ENCODE results near the gene CISH.

The CISH gene

GRCh38 chr3:50568947-50569749, 42.4 kb downstream of the CISH start, which contains the start of gene HEMK1:
TSS of gene HEMK1 (plus strand) at chr3:50569522. CDS start at chr3:50571105, 1,583 bp downstream.
- H3K9ac ChIP-seq (ENCODE audit: low read length): peak within 1 kb of the TSS; percentile 84
- peak within 1 kb of the TSS; percentile 68; the same call in 1 of the 2 replicates for H3K27ac ChIP-seq (ENCODE audit: low read depth, low read length)
- H3K9me3 ChIP-seq (ENCODE audit: control insufficient read depth, insufficient read depth, low read depth, low read length): no peaks in the 10 kb centered on the region
- peaks cover 7% of the 10 kb centered on the region; the same call in 1 of the 2 replicates for H3K4me1 ChIP-seq (ENCODE audit: control insufficient read depth, insufficient read depth, low read length)
- peaks cover 13% of the 10 kb centered on the region for H3K27me3 ChIP-seq (ENCODE audit: control insufficient read depth, insufficient read depth, low read length)
- H3K4me3 ChIP-seq (ENCODE audit: low read depth, low read length): peak within 1 kb of the TSS; percentile 97
- peaks cover 7% of the 10 kb centered on the region; the same call in 1 of the 2 replicates for H3K36me3 ChIP-seq (ENCODE audit: control insufficient read depth, insufficient read depth, low read length)

- H3K27ac ChIP-seq (ENCODE audit: low read depth, low read length): no peak within 1 kb of the TSS
Measured at GRCh38 chr3:50567386-50568167, 44.0 kb downstream of the CISH start, which contains the start of gene C3orf18. TSS of gene C3orf18 (minus strand) at chr3:50567747. CDS start at chr3:50565699, 2,048 bp downstream.

DNA sequence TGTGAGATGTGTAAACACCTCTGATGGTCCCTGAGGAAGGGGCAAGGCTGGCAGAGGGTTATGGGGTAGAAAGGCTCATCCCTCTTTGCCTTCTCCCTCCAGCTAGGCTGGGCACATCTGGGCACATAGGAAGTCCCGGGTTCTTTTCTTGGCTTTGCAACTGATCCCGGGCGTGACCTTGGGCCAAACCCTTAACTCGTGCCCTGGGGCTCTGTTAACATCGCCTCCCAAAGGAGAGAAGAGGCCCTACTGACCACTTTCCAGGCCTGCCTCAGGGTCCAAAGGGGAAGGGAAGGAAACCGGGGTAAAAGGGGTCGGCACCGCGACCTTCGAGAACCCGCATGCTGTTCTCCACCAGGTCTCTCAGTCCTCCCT, 44.6 kb downstream of the CISH start:
- H3K9ac ChIP-seq (ENCODE audit: low read length): peak overlapping the region; percentile 40
- no peaks in the 10 kb centered on the region for H3K9me3 ChIP-seq (ENCODE audit: control insufficient read depth, insufficient read depth, low read depth, low read length)
- no peak overlapping the region for H3K27ac ChIP-seq (ENCODE audit: low read depth, low read length)
- H3K4me3 ChIP-seq (ENCODE audit: low read depth, low read length): peak overlapping the region; percentile 76
- H3K27me3 ChIP-seq (ENCODE audit: control insufficient read depth, insufficient read depth, low read length): peaks cover 13% of the 10 kb centered on the region
- peaks cover 7% of the 10 kb centered on the region; the same call in 1 of the 2 replicates for H3K4me1 ChIP-seq (ENCODE audit: control insufficient read depth, insufficient read depth, low read length)
- no peaks in the 10 kb centered on the region for H3K36me3 ChIP-seq (ENCODE audit: control insufficient read depth, insufficient read depth, low read length)

More at GRCh38 chr3:50567386-50568167, 44.0 kb downstream of the CISH start, which contains the start of gene C3orf18:
- peaks cover 13% of the 10 kb centered on the region for H3K27me3 ChIP-seq (ENCODE audit: control insufficient read depth, insufficient read depth, low read length)
- peak within 1 kb of the TSS; percentile 40 for H3K9ac ChIP-seq (ENCODE audit: low read length)
- peaks cover 7% of the 10 kb centered on the region; the same call in 1 of the 2 replicates for H3K4me1 ChIP-seq (ENCODE audit: control insufficient read depth, insufficient read depth, low read length)
- peak within 1 kb of the TSS; percentile 97 for H3K4me3 ChIP-seq (ENCODE audit: low read depth, low read length)
- no peaks in the 10 kb centered on the region for H3K36me3 ChIP-seq (ENCODE audit: control insufficient read depth, insufficient read depth, low read length)
- no peaks in the 10 kb centered on the region for H3K9me3 ChIP-seq (ENCODE audit: control insufficient read depth, insufficient read depth, low read depth, low read length)

DNA sequence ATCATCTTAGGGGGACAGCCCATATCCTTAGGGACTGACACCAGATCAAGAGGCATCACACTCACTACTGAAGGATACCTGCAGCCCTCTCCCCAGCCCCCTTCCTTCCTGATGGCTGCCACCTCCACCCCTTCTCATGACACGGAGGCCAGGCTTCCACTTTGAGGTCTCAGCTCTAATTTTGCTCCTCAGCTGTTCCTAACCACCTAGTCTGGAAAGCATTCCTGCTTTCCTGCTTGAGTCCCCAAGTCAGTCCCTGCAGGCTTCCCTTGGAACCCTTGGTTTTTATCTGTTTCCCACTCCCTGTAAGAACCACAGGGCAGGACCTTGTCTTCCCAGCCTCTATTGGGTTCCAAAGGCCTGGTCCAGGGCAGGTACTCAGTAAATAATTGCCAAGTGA, 47.3 kb downstream of the CISH start:
- peaks cover 13% of the 10 kb centered on the region for H3K27me3 ChIP-seq (ENCODE audit: control insufficient read depth, insufficient read depth, low read length)

DNA sequence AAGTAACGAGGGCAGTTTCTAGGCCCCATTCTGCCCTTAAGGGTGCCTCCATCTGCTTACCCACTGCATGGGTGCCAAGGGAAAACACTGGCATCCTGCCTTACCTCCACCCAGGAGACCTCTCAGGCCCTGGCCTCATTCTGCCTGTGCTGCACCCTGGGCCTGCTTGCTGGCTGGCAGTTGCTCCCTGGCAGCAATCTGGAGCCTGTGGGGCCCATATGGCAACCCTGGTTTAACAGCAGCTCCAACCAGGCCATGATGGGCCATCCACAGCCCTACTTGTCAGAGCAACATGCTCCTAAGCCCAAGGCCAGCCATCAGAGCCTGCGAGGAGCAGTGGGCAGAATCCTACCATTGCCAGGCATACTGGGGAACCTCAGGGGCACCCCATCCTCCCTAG, 47.7 kb downstream of the CISH start:
- Histone ChIP-seq H3K4me1 (ENCODE audit: control insufficient read depth, insufficient read depth, low read length) (peaks cover 11% of the 10 kb centered on the region; the same call in 1 of the 2 replicates), H3K9ac (ENCODE audit: low read length) (no peak overlapping the region), H3K36me3 (ENCODE audit: control insufficient read depth, insufficient read depth, low read length) (no peaks in the 10 kb centered on the region), H3K4me3 (ENCODE audit: low read depth, low read length) (no peak overlapping the region), H3K27me3 (ENCODE audit: control insufficient read depth, insufficient read depth, low read length) (peaks cover 13% of the 10 kb centered on the region), H3K27ac (ENCODE audit: low read depth, low read length) (no peak overlapping the region), H3K9me3 (ENCODE audit: control insufficient read depth, insufficient read depth, low read depth, low read length) (no peaks in the 10 kb centered on the region)

More for the DNA sequence above, 47.3 kb downstream of the CISH start:
- Histone ChIP-seq H3K36me3 (ENCODE audit: control insufficient read depth, insufficient read depth, low read length) (no peaks in the 10 kb centered on the region), H3K9ac (ENCODE audit: low read length) (no peak overlapping the region), H3K4me3 (ENCODE audit: low read depth, low read length) (no peak overlapping the region), H3K9me3 (ENCODE audit: control insufficient read depth, insufficient read depth, low read depth, low read length) (no peaks in the 10 kb centered on the region), H3K4me1 (ENCODE audit: control insufficient read depth, insufficient read depth, low read length) (peaks cover 11% of the 10 kb centered on the region; the same call in 1 of the 2 replicates), H3K27ac (ENCODE audit: low read depth, low read length) (no peak overlapping the region)

- Histone ChIP-seq H3K4me1 (ENCODE audit: control insufficient read depth, insufficient read depth, low read length) (peaks cover 11% of the 10 kb centered on the region; the same call in 1 of the 2 replicates), H3K36me3 (ENCODE audit: control insufficient read depth, insufficient read depth, low read length) (no peaks in the 10 kb centered on the region), H3K4me3 (ENCODE audit: low read depth, low read length) (no peak overlapping the region), H3K9me3 (ENCODE audit: control insufficient read depth, insufficient read depth, low read depth, low read length) (no peaks in the 10 kb centered on the region), H3K9ac (ENCODE audit: low read length) (no peak overlapping the region), H3K27me3 (ENCODE audit: control insufficient read depth, insufficient read depth, low read length) (peaks cover 13% of the 10 kb centered on the region), H3K27ac (ENCODE audit: low read depth, low read length) (no peak overlapping the region)
Measured at GRCh38 chr3:50562861-50563260, 48.7 kb downstream of the CISH start.

DNA sequence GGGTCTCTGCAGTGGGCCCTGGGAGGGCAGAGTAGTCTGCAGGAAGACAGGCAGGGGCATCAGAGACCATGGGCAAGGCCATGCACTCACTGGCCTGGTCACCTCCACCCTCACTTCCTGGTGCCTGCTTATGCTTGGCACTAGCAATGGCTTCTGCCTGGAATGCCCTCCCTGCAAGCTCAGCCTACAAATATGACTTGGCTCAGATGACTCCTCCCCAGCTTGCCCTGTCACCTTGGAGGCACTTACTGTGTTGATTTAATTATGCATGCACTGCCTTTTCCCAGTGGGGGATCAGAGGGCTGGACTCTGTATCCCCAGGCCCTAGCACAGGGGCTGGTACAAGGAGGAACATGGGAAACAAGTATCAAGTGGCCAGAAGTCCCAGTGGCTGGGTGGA, 51.9 kb downstream of the CISH start:
- Histone ChIP-seq H3K4me3 (ENCODE audit: low read depth, low read length) (no peak overlapping the region), H3K36me3 (ENCODE audit: control insufficient read depth, insufficient read depth, low read length) (no peaks in the 10 kb centered on the region), H3K27ac (ENCODE audit: low read depth, low read length) (no peak overlapping the region), H3K27me3 (ENCODE audit: control insufficient read depth, insufficient read depth, low read length) (no peaks in the 10 kb centered on the region), H3K9me3 (ENCODE audit: control insufficient read depth, insufficient read depth, low read depth, low read length) (no peaks in the 10 kb centered on the region), H3K9ac (ENCODE audit: low read length) (no peak overlapping the region), H3K4me1 (ENCODE audit: control insufficient read depth, insufficient read depth, low read length) (peaks cover 9% of the 10 kb centered on the region; the same call in 1 of the 2 replicates)

GRCh38 chr3:50557915-50558314, 53.7 kb downstream of the CISH start:
- H3K27ac ChIP-seq (ENCODE audit: low read depth, low read length): no peak overlapping the region
- peaks cover 3% of the 10 kb centered on the region; the same call in 1 of the 2 replicates for H3K27me3 ChIP-seq (ENCODE audit: control insufficient read depth, insufficient read depth, low read length)
- no peaks in the 10 kb centered on the region for H3K36me3 ChIP-seq (ENCODE audit: control insufficient read depth, insufficient read depth, low read length)
- H3K9ac ChIP-seq (ENCODE audit: low read length): no peak overlapping the region
- peaks cover 9% of the 10 kb centered on the region; the same call in 1 of the 2 replicates for H3K4me1 ChIP-seq (ENCODE audit: control insufficient read depth, insufficient read depth, low read length)
- no peaks in the 10 kb centered on the region for H3K9me3 ChIP-seq (ENCODE audit: control insufficient read depth, insufficient read depth, low read depth, low read length)
- no peak overlapping the region for H3K4me3 ChIP-seq (ENCODE audit: low read depth, low read length)

GRCh38 chr3:50557106-50557505, 54.5 kb downstream of the CISH start:
- Histone ChIP-seq H3K27ac (ENCODE audit: low read depth, low read length) (no peak overlapping the region), H3K36me3 (ENCODE audit: control insufficient read depth, insufficient read depth, low read length) (no peaks in the 10 kb centered on the region), H3K4me3 (ENCODE audit: low read depth, low read length) (no peak overlapping the region), H3K4me1 (ENCODE audit: control insufficient read depth, insufficient read depth, low read length) (peaks cover 9% of the 10 kb centered on the region; the same call in 1 of the 2 replicates), H3K9me3 (ENCODE audit: control insufficient read depth, insufficient read depth, low read depth, low read length) (no peaks in the 10 kb centered on the region), H3K9ac (ENCODE audit: low read length) (no peak overlapping the region), H3K27me3 (ENCODE audit: control insufficient read depth, insufficient read depth, low read length) (peaks cover 3% of the 10 kb centered on the region; the same call in 1 of the 2 replicates)

Data from HUES6 (cell line).